ENCODE data around the gene ARID2. TPM values are rescaled to one million over a fixed set of nuclear protein-coding genes. Genes with fewer than 3 reads are reported as not detected.

Gene ARID2
- total and polyA plus RNA-seq, 2 of the 4 experiments (the other 2 are of a cell fraction), result 5.4 to 28.1 TPM

- peaks cover 6 to 35% of the 10 kb centered on the region in 2 experiments for H3K79me1 ChIP-seq (ENCODE audit: low read depth in 1 of 2, low read length in 2 of 2)
- H3K27me3 ChIP-seq (ENCODE audit: control insufficient read depth, insufficient read depth, low read length), result no peaks in the 10 kb centered on the region
- H3K4me2 ChIP-seq (ENCODE audit: low read depth, low read length), result no peak overlapping the region
- H4K8ac ChIP-seq (ENCODE audit: low read depth in 2 of 2, low read length in 2 of 2), result no peak overlapping the region
- no peak overlapping the region for H3K18ac ChIP-seq (ENCODE audit: low read depth, low read length)
- ChIA-PET POLR2A (ENCODE audit: unreplicated experiment) (no interaction called here), CTCF (no interaction called here)
- H2BK15ac ChIP-seq (ENCODE audit: low read depth, low read length), result no peak overlapping the region
- H2BK120ac ChIP-seq (ENCODE audit: low read depth, low read length), result no peak overlapping the region
- 0 out of 2 replicates have a peak, but pooled peaks cover 1% of the 10 kb centered on the region for H3K4me1 ChIP-seq (ENCODE audit: control insufficient read depth, insufficient read depth, low read length)
- no peak overlapping the region for H2AK5ac ChIP-seq (ENCODE audit: low read depth, low read length)
- no peak overlapping the region for H3K9ac ChIP-seq (ENCODE audit: low read depth, low read length)
- dilution Hi-C loops (cut with HindIII; ENCODE audit: low sequenced_read_pairs, unreplicated experiment) (no loop called here), intact Hi-C loops (cut with micrococcal nuclease) (no loop called here), in situ Hi-C loops (cut with MboI; ENCODE audit: low sequenced_read_pairs) (no loop called here)
- DNase-seq (no peak), ATAC-seq (ENCODE audit: low read depth) (no peak)
- H4K20me1 ChIP-seq (ENCODE audit: insufficient read depth, low read length), result peaks cover 9% of the 10 kb centered on the region; the same call in 1 of the 2 replicates
- H2BK5ac ChIP-seq (ENCODE audit: low read depth, low read length, poor library complexity, severe bottlenecking), result no peak overlapping the region
- H2AK9ac ChIP-seq (replicated peaks; ENCODE audit: low read depth, low read length, poor library complexity), result no peak overlapping the region
- H3K14ac ChIP-seq (replicated peaks; ENCODE audit: low read depth, low read length), result no peak overlapping the region
- no peak overlapping the region for H4K91ac ChIP-seq (ENCODE audit: insufficient read depth, low read depth, low read length)
- no peak overlapping the region for H4K5ac ChIP-seq (ENCODE audit: low read depth, low read length)
- H3K4me3 ChIP-seq (ENCODE audit: insufficient read depth, low read depth, low read length), result no peak overlapping the region
- H3K23ac ChIP-seq (ENCODE audit: low read depth, low read length), result no peak overlapping the region
- no peak overlapping the region for H3K4ac ChIP-seq (ENCODE audit: low read depth, low read length)
- H3K56ac ChIP-seq (ENCODE audit: extremely low read depth, insufficient read depth, low read length), result no peak overlapping the region
- no peak overlapping the region for H2AFZ ChIP-seq (replicated peaks; ENCODE audit: low read length, poor library complexity)
- TF ChIP-seq MXI1 (IDR thresholded peaks at IDR 0.05; ENCODE audit: borderline replicate concordance, low read depth, low read length), result no peak
- TF ChIP-seq CEBPB (IDR thresholded peaks at IDR 0.05; ENCODE audit: low read depth, low read length), result no peak
- no peak for TF ChIP-seq NFE2L2 (IDR thresholded peaks at IDR 0.05; ENCODE audit: low read depth, low read length)
- H3K27ac ChIP-seq (ENCODE audit: insufficient read depth, low read length), result no peak overlapping the region
- H2BK20ac ChIP-seq (ENCODE audit: low read depth, low read length), result no peak overlapping the region
- no peaks in the 10 kb centered on the region for H3K9me3 ChIP-seq (ENCODE audit: control insufficient read depth, insufficient read depth, low read length)
- BruUV-seq (replicated peaks), result no TSS peak
- H3K9me1 ChIP-seq (ENCODE audit: insufficient read depth, low read length), result 0 out of 2 replicates have a peak, but pooled peaks cover 3% of the 10 kb centered on the region
- no peaks in the 10 kb centered on the region for H3K36me3 ChIP-seq (ENCODE audit: control insufficient read depth, insufficient read depth, low read length)
Observed at GRCh38 chr12:45779936-45780335, 50.4 kb downstream of the ARID2 start.
